ENCODE data around the gene ZFYVE9.
"Not testable (repeated sequence)": the region's sequence is repeated elsewhere in the genome, so short reads cannot be mapped to it uniquely, and the experiment has no call there.

ZFYVE9 gene

GRCh38 chr1:52152572-52152971 lies 10.7 kb downstream of the ZFYVE9 start:
- DNase-seq = no peak

GRCh38 chr1:52153010-52153409 lies 11.1 kb downstream of the ZFYVE9 start:
- no peak for DNase-seq

- no peak for DNase-seq
Measured at GRCh38 chr1:52153898-52154297, 12.0 kb downstream of the ZFYVE9 start.

- DNase-seq = no peak
Measured at GRCh38 chr1:52156460-52156859, 14.6 kb downstream of the ZFYVE9 start.

DNA sequence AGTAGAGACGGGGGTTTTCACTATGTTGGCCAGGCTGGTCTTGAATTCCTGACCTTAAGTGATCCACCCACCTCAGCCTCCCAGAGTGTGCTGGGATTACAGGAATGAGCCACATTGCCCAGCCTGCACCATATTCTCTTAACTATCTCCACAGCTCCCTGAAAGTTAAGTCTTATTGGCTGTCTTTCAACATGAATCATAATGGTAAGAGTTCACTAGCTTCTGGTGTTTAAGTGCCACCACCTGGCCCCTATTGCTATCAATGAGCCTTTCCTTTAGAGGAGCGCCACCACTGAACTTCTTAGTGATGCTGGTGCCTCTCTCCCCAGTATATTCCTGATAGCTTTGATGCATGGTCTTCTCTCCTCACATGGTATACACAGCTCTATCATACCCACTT lies 15.7 kb downstream of the ZFYVE9 start:
- DNase-seq = no peak

- no peak for DNase-seq
Measured at GRCh38 chr1:52158218-52158617, 16.3 kb downstream of the ZFYVE9 start.

DNA sequence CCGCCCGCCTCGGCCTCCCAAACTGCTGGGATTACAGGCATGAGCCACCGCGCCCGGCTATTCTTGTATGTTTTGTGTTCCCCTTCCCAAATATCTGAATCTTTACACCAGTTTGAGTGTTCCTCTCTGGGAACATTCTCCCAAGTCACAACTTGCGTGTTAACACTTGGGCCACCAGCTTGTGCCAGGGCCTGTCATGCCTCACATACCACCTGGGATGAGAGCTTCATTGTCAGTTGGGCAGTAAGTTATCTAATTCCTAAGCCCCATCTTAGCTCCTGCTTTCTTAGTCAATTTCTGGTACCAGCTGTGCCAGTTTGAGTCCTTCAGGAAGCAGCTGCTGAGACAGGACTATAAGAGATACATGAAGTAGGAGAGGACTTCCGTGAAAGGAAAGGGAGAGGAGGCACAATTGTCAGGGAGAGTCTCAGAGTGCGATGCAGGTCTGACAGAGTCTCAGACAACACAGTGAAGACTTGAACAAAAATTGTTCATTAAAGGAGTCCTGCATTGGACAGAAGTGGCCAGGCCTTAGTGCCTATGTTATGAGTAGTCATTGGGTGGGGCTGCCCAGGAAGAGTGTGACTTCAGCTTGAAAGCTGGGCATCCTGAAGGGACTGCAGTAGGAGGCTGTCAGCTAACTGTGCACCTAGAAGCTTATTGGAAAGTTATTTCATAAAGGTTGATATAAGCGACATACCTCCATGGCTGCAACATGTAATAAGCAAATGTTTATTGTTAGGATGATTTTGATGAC lies 17.3 kb downstream of the ZFYVE9 start:
- DNase-seq = no peak

GRCh38 chr1:52162947-52163346 lies 21.1 kb downstream of the ZFYVE9 start:
- no peak for DNase-seq

DNA sequence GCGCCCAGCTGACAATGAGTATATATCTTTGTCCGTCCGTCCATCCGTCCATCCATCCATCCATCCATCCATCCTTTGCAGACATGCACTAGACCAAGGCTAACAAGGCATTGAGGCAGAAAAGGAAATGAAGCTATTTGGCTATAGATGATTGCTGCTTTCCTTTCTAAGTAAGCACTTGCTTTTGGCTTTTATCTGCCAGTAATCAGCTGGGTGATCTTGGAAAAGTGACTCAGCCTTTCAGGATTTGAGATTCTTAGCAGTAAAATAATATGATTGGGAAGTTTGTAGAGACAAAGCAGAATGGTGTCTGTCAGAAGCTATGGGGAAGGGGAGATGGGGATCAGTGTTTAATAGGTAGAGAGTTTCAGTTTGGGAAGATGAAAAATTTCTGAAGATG lies 22.7 kb downstream of the ZFYVE9 start:
- no peak for DNase-seq

DNA sequence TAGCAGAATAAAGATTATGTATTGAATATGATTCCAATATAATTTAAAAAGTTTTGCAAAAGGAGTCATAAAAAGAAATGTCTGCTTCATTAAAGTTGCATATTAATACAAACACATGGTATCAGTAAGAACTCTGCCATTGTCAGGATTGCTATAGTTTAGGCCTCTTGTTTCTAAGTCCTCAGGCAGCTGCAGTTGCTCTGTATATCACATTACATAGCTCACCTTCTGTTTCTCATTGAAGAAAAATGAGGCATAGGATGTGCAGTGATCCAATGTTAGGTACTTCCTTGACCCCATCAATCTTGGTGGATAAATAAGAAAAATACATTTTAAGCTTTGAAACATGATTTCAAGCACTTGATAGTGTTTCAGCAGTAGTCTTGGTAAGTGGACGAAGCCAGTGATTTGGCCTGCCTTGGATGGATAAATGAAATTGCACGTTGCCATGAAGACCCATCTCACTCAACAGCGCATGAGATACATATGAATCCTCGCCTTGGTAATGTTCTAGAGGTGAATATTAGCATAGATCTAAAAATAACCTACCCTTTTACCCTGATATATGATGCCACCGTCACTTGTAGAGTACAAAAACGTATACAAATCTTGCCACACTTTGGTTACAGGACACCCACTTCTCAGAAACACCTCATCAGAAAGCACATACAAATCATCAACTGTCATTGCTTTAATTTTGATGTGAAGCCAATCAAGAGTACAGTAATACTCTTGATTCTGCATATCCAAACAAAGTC lies 25.3 kb downstream of the ZFYVE9 start:
- no peak for DNase-seq

- DNase-seq = no peak
Measured at GRCh38 chr1:52168373-52169080, 26.6 kb downstream of the ZFYVE9 start.

GRCh38 chr1:52171149-52171548 lies 29.3 kb downstream of the ZFYVE9 start:
- not testable (repeated sequence) for DNase-seq

DNA sequence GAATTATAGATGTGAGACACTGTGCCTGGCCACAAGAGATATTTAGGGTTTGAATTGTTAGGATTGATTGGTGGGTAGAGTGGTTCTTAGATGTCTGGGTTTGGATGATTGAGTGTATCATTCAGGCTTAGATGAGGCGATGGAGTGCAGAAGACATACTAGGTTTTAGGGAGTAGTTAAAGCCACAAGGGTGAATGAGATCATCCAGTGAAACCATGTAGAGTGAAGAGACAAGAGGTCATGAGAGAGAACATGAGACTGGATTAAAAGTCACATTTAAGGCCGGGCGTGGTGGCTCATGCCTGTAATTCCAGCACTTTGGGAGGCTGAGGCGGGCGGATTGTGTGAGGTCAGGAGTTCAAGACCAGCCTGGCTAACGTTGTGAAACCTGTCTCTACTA lies 37.2 kb downstream of the ZFYVE9 start:
- no peak for DNase-seq

GRCh38 chr1:52180176-52180575 lies 38.3 kb downstream of the ZFYVE9 start:
- DNase-seq = no peak

DNA sequence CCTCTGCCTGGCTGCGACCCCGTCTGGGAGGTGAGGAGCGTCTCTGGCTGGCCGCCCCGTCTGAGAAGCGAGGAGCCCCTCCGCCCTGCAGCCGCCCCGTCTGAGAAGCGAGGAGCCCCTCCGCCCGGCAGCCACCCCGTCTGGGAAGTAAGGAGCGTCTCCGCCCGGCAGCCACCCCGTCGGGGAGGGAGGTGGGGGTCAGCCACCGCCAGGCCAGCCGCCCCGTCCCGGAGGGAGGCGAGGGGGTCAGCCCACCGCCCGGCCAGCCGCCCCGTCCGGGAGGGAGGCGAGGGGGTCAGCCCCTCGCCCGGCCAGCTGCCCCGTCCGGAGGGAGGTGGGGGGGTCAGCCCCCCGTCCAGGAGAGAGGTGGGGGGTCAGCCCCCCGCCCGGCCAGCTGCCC lies 39.9 kb downstream of the ZFYVE9 start:
- DNase-seq = not testable (repeated sequence)

- DNase-seq = not testable (repeated sequence)
Measured at GRCh38 chr1:52182328-52182727, 40.4 kb downstream of the ZFYVE9 start.

DNA sequence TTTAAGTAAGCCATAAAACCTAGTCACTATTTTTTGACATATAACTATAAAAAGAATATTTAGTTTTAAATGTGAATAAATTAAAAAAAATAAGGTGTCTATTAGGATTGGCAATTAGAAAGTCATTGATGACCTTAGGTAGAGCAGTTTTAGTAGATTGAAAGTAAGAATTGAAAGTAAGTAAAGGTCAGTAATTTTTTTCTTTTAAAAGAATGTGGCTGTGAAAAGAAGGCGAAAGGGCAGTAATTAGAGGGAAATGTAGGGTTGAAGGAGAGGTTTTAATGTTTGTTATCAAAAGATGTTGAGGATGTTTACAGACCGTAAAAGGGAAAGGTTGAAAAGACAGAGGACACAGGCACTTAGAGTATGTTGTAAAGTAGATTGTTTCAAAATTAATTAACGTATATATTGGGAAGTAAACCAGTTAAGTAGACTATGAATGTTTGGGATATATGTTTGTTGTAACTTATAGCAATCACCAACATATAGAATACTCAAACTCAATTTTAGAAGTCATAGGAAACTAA lies 41.0 kb downstream of the ZFYVE9 start:
- no peak for DNase-seq

- no peak for DNase-seq
Measured at GRCh38 chr1:52186449-52186848, 44.6 kb downstream of the ZFYVE9 start.

DNA sequence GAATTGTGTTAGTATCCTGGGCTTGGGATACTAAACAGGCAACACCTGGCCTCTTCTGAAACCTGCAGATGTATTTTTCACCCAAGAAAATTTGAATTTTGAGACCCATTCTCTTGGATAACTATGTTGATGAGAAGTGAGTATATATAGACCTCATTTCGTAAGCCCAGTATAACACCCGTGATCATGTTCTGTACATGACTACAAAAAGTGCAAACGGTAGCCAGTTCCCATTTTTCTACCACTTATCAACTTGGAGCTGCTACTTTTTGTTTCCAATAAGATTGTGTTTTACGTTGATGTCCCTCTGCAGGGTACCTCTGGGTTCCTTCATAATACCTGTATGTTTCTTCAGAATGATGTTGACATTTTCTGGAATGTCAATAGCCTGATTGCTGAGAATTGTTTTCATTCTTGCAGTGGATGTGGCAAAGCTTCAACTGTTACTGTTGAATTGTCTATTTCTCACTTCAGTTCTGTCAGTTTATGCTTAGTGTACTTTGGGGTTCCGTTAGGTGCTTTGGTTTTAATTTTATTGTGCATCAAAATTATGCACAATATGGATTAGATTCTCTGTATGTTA lies 48.1 kb downstream of the ZFYVE9 start:
- no peak for DNase-seq

DNA sequence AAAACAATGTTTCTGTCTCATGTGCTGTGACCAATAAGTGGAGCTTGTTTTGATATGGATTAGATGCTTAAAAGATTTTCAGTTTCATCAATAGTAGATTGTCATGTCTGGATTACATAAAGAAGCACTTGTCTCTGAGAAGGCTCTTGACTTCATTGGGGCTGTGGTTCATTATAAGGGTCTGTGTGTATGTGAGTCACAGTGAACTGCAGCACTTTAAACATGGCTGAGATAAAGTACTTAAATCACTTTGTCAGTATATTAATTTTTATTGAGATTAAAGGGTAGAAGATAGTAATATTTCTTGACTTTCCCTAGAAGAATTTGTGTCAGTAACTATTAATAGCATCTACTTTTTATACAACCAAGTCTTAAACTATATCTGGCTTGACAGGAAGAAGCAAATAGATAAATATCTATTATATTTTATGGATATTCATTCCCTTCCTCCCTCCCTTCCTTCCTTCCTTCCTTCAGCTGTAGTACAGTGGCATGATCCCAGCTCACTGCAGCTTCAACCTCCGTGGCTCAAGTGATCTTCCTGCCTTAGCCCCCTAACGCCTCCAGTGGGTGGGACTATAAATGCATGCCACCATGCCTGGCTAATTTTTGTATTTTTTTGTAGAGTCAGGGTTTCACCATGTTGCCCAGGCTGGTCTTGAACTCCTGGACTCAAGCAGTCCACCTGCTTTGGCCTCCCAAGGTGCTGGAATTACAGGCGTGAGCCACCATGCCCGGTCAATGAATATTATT lies 48.8 kb downstream of the ZFYVE9 start:
- no peak for DNase-seq

GRCh38 chr1:52191395-52191965 lies 49.6 kb downstream of the ZFYVE9 start:
- DNase-seq = no peak

DNA sequence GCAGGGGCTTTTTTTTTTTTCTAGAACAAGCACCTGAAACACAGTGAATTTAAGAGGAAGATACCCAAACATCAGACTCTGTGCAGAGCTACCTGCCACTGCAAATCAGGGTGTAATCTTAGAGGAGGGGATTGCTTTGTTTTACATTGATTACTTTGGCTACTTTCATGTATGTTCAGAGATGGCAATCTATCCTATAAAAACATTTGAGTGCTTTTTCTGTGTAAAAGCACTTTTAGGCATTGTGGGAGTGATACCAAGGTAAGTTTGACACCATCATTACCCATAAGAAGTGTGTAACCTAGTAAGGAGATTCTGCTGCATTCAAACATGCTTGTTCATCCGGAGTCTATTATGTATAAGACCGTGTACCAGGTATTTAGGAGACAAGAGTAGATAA lies 50.1 kb downstream of the ZFYVE9 start:
- DNase-seq = no peak

Measured in activated CD4-positive, CD25-positive, alpha-beta regulatory T cell treated with anti-CD3 and anti-CD28 coated beads, Interleukin-2, amount 50 U/mL, for 72 hours (primary cell).